Activated CD4-positive, CD25-positive, alpha-beta regulatory T cell treated with anti-CD3 and anti-CD28 coated beads, Interleukin-2, amount 50 U/mL, for 24 hours (primary cell): ENCODE measurements around the gene PAK1.
"Not testable (repeated sequence)": the region's sequence is repeated elsewhere in the genome, so short reads cannot be mapped to it uniquely, and the experiment has no call there.

Experiments used
- ATAC-seq, 2 donors: fragments of 150-1000 bp; cut with Tn5 transposase; one replicate each; pipeline ENCODE4 v1.10.0; 2021; ENCODE audit warnings: mild to moderate bottlenecking in 1 of 2, moderate library complexity in 1 of 2

PAK1 gene

GRCh38 chr11:77401486-77402217 lies 72.2 kb downstream of the PAK1 start:
- ATAC-seq = no peak

GRCh38 chr11:77400775-77401449 lies 73.0 kb downstream of the PAK1 start:
- no peak for ATAC-seq

- no peak for ATAC-seq
Observed at GRCh38 chr11:77400271-77400670, 73.6 kb downstream of the PAK1 start.

- no peak for ATAC-seq
Observed at GRCh38 chr11:77397631-77398030, 76.3 kb downstream of the PAK1 start.

GRCh38 chr11:77396911-77397310 lies 77.0 kb downstream of the PAK1 start:
- ATAC-seq = no peak

GRCh38 chr11:77396305-77396704 lies 77.6 kb downstream of the PAK1 start:
- no peak for ATAC-seq

- no peak for ATAC-seq
Observed at GRCh38 chr11:77395460-77396173, 78.3 kb downstream of the PAK1 start.

- ATAC-seq = no peak
Observed at GRCh38 chr11:77392842-77393241, 81.1 kb downstream of the PAK1 start.

GRCh38 chr11:77387701-77388100 lies 86.2 kb downstream of the PAK1 start:
- ATAC-seq = no peak

GRCh38 chr11:77386178-77386577 lies 87.7 kb downstream of the PAK1 start:
- no peak for ATAC-seq

GRCh38 chr11:77385255-77385771 lies 88.6 kb downstream of the PAK1 start:
- not testable (repeated sequence) for ATAC-seq

- no peak for ATAC-seq
Observed at GRCh38 chr11:77384571-77384970, 89.3 kb downstream of the PAK1 start.

- ATAC-seq = not testable (repeated sequence)
Observed at GRCh38 chr11:77383349-77383748, 90.5 kb downstream of the PAK1 start.

GRCh38 chr11:77381729-77382665 lies 91.9 kb downstream of the PAK1 start:
- ATAC-seq = no peak

GRCh38 chr11:77379934-77380333 lies 94.0 kb downstream of the PAK1 start:
- no peak for ATAC-seq

GRCh38 chr11:77379253-77379652 lies 94.6 kb downstream of the PAK1 start:
- no peak for ATAC-seq

- no peak for ATAC-seq
Observed at GRCh38 chr11:77377734-77378133, 96.2 kb downstream of the PAK1 start.

- no peak for ATAC-seq
Observed at GRCh38 chr11:77375107-77375506, 98.8 kb downstream of the PAK1 start.

GRCh38 chr11:77374611-77375031 lies 99.3 kb downstream of the PAK1 start:
- ATAC-seq = no peak

GRCh38 chr11:77374108-77374507 lies 99.8 kb downstream of the PAK1 start:
- ATAC-seq = no peak

GRCh38 chr11:77372726-77373125 lies 101.2 kb downstream of the PAK1 start:
- no peak for ATAC-seq

GRCh38 chr11:77371646-77372045 lies 102.2 kb downstream of the PAK1 start:
- no peak for ATAC-seq
